PC-9 (cell line): ENCODE results near the gene AIFM2.

Source experiments
- EZH2 ChIP-seq: fragments of 200-600 bp; sonication (generic); IDR thresholded peaks from 2 replicates; pipeline ENCODE4 v1.8.0; 2017; ENCODE audit warnings: antibody characterized with exemption, low read depth
- TF ChIP-seq, protein P1 (sequence below): fragments of 200-600 bp; sonication (generic); conservative IDR thresholded peaks from 2 replicates; pipeline ENCODE4 v1.6.1; 2017; ENCODE audit warnings: mixed run types, antibody characterized with exemption, mild to moderate bottlenecking, moderate library complexity

DNA sequence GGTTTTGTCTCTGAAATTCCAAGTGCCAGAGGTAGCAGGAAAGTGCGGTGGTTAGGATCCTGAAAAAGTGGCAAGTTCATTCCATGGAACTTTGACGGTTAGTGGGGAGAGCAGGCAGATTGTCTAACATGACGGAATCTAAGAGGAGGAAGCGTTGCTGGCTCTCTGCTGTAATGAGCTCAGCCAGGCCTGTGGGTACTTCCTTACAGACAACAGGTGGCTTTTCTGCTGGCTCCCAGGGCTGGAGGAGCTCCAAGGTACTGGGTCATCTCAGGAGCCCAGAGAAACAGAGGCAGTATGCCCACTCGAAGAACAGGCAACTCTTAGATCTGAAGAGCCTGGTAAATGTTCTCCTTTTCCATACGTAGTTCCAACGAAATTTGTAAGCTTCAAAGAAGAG is 3.1 kb upstream of the AIFM2 start:
- TF ChIP-seq, protein P1, sequence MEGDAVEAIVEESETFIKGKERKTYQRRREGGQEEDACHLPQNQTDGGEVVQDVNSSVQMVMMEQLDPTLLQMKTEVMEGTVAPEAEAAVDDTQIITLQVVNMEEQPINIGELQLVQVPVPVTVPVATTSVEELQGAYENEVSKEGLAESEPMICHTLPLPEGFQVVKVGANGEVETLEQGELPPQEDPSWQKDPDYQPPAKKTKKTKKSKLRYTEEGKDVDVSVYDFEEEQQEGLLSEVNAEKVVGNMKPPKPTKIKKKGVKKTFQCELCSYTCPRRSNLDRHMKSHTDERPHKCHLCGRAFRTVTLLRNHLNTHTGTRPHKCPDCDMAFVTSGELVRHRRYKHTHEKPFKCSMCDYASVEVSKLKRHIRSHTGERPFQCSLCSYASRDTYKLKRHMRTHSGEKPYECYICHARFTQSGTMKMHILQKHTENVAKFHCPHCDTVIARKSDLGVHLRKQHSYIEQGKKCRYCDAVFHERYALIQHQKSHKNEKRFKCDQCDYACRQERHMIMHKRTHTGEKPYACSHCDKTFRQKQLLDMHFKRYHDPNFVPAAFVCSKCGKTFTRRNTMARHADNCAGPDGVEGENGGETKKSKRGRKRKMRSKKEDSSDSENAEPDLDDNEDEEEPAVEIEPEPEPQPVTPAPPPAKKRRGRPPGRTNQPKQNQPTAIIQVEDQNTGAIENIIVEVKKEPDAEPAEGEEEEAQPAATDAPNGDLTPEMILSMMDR, result no peak
- TF ChIP-seq EZH2, result no peak
